Activated CD4-positive, alpha-beta T cell treated with anti-CD3 and anti-CD28 coated beads, Interleukin-2, amount 50 U/mL, for 48 hours (primary cell): Measurements from ENCODE around the gene CCL2.

ENCODE experiments used
- DNase-seq, 2 experiments: peaks; one replicate each; pipeline ENCODE4 v3.0.0-alpha.2; 2020

Gene CCL2

GRCh38 chr17:34242587-34243363, 12.3 kb upstream of the CCL2 start:
- DNase-seq, result no peak

GRCh38 chr17:34243364-34244320, 11.4 kb upstream of the CCL2 start:
- DNase-seq, result no peak

GRCh38 chr17:34245351-34245905, 9.7 kb upstream of the CCL2 start:
- DNase-seq, result no peak

GRCh38 chr17:34246446-34246845, 8.6 kb upstream of the CCL2 start:
- no peak for DNase-seq

GRCh38 chr17:34246881-34247280, 8.2 kb upstream of the CCL2 start:
- DNase-seq, result no peak

GRCh38 chr17:34248511-34249024, 6.5 kb upstream of the CCL2 start:
- DNase-seq, result no peak

- no peak for DNase-seq
These were observed 6.0 kb upstream of the CCL2 start for GRCh38 chr17:34249061-34249460.

GRCh38 chr17:34249478-34249877, 5.6 kb upstream of the CCL2 start:
- DNase-seq, result no peak

- no peak for DNase-seq
These were observed 3.9 kb upstream of the CCL2 start for GRCh38 chr17:34251186-34251585.

- DNase-seq, result no peak
These were observed 3.0 kb upstream of the CCL2 start for GRCh38 chr17:34252095-34252443.

GRCh38 chr17:34252444-34253138, 2.5 kb upstream of the CCL2 start:
- DNase-seq, result peak in 1 of 2 experiments; percentile 4

- no peak for DNase-seq
These were observed 2.0 kb upstream of the CCL2 start for GRCh38 chr17:34253139-34253525.

- DNase-seq, result no peak
These were observed 939 bp upstream of the CCL2 start for GRCh38 chr17:34254146-34254545.

GRCh38 chr17:34255381-34255732, 272 bp downstream of the CCL2 start:
- DNase-seq, result no peak

- DNase-seq, result no peak
These were observed 756 bp downstream of the CCL2 start for GRCh38 chr17:34255841-34256240.

- DNase-seq, result no peak
These were observed 2.4 kb downstream of the CCL2 start for GRCh38 chr17:34257299-34257985.

GRCh38 chr17:34257986-34258326, 2.9 kb downstream of the CCL2 start:
- no peak for DNase-seq

- DNase-seq, result no peak
These were observed 4.1 kb downstream of the CCL2 start for GRCh38 chr17:34259146-34259545.

- no peak for DNase-seq
These were observed 5.8 kb downstream of the CCL2 start for GRCh38 chr17:34260861-34261260.

GRCh38 chr17:34261568-34262337, 6.7 kb downstream of the CCL2 start:
- peak; percentile 7 to 25 for DNase-seq

- no peak for DNase-seq
These were observed 10.6 kb downstream of the CCL2 start for GRCh38 chr17:34265711-34266110.

- DNase-seq, result no peak
These were observed 14.9 kb downstream of the CCL2 start, which contains the start of gene CCL7 for GRCh38 chr17:34269969-34270368. CCL7 (plus strand) TSS chr17:34270221; CDS start chr17:34270291, 70 bp downstream.
